Common myeloid progenitor, CD34-positive (primary cell): ENCODE results near the gene CYB5R4.

ENCODE experiments used
- CTCF ChIA-PET: fragments of 350-600 bp; sonication (Branson Sonifier 250); formaldehyde crosslinking; loops from one replicate; lab custom pipeline; 2021; ENCODE audit warnings: antibody characterized with exemption; lab: Charles Lee
- POLR2A ChIA-PET: fragments of 350-600 bp; sonication (Branson Sonifier 250); formaldehyde crosslinking; loops from one replicate; lab custom pipeline; 2021; ENCODE audit warnings: antibody characterized with exemption; lab: Charles Lee
- DNase-seq, 3 donors: peaks; one replicate each; pipeline versions ENCODE4 v3.0.0 to v3.0.0-alpha.2; 2013
- H3K27ac ChIP-seq, 2 experiments: 1 replicate in 1 of 2; 2 replicates in 1 of 2; pipeline ENCODE4 v1.7.0; 2013; ENCODE audit warnings: inconsistent platforms in 2 of 2, low read length in 2 of 2, mild to moderate bottlenecking in 2 of 2, low read depth in 1 of 2, moderate library complexity in 1 of 2; ENCODE audit not compliant: severe bottlenecking in 2 of 2, insufficient read depth in 1 of 2, poor library complexity in 1 of 2
- H3K27me3 ChIP-seq, 5 experiments: replicated peaks in 2 of 5; 1 replicate in 3 of 5; 2 replicates in 2 of 5; pipeline versions ENCODE4 v1.6.1 to v1.7.0; 2013; ENCODE audit warnings: low read length in 4 of 5, mild to moderate bottlenecking in 2 of 5, moderate library complexity in 2 of 5, inconsistent platforms in 1 of 5; ENCODE audit not compliant: insufficient read depth in 5 of 5, control insufficient read depth in 4 of 5
- H3K36me3 ChIP-seq, 4 experiments: 1 replicate in 2 of 4; 2 replicates in 2 of 4; pipeline versions ENCODE4 v1.6.1 to v1.7.0; 2013; ENCODE audit warnings: low read length in 3 of 4, control low read depth in 1 of 4, mild to moderate bottlenecking in 1 of 4; ENCODE audit not compliant: control insufficient read depth in 4 of 4, insufficient read depth in 4 of 4
- H3K4me1 ChIP-seq, 4 experiments: 1 replicate in 3 of 4; 2 replicates in 1 of 4; pipeline versions ENCODE4 v1.6.1 to v1.7.1; 2013; ENCODE audit warnings: low read length in 3 of 4, mild to moderate bottlenecking in 3 of 4, control low read depth in 1 of 4, inconsistent platforms in 1 of 4, moderate library complexity in 1 of 4; ENCODE audit not compliant: control insufficient read depth in 4 of 4, insufficient read depth in 4 of 4; ENCODE audit errors: control extremely low read depth in 1 of 4
- H3K4me3 ChIP-seq, 7 experiments: 1 replicate in 4 of 7; 2 replicates in 3 of 7; pipeline versions ENCODE4 v1.5.1 to v1.7.0; 2013; ENCODE audit warnings: mild to moderate bottlenecking in 7 of 7, low read length in 6 of 7, moderate library complexity in 6 of 7, inconsistent platforms in 2 of 7, low read depth in 2 of 7, control low read depth in 1 of 7; ENCODE audit not compliant: insufficient read depth in 4 of 7, control insufficient read depth in 1 of 7; ENCODE audit errors: extremely low read depth in 1 of 7
- H3K9me3 ChIP-seq, 5 experiments: 1 replicate in 4 of 5; 2 replicates in 1 of 5; pipeline versions ENCODE4 v1.6.1 to v1.7.1; 2013; ENCODE audit warnings: low read length in 4 of 5, mild to moderate bottlenecking in 2 of 5, inconsistent platforms in 1 of 5, low read depth in 1 of 5, moderate library complexity in 1 of 5; ENCODE audit not compliant: control insufficient read depth in 4 of 5, insufficient read depth in 2 of 5; ENCODE audit errors: control extremely low read depth in 1 of 5
- WGBS: methylation state at CpG from one replicate; pipeline ENCODE4 v1.1.5; 2013; ENCODE audit not compliant: insufficient coverage; 5-methylcytosine and 5-hydroxymethylcytosine counted together

CYB5R4 gene

DNA sequence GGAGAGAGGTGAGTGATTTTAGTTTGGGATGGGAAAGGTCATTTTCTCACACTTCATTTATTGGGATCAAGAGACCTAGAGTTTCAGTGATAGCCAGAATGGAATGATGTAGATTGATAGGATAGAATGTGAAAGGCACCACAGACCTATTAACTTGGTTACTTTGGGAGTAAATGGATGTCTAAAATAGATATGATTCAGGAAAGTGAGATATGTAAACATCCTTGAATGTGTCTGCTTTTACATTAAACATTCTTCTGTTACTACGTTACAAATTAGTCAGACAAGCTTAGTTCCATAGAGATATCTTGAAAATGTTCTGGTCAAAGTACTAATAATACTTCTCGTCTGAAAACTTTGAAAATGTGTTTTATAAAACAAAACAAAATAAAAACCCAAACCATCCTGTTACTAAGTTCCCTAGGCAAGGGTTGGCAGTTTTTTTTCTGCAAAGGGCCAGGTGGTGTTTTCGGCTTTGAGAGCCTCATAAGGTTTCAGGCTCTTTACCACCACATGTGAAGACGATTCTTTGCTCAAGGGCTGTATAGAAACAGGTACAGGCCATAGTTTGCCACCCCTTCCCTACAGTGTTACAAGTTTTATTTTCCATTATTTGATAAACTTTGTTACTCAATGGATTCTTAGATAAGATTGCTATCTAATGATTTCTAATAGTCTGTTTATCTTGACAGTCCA is 3.4 kb downstream of the CYB5R4 start:
- Histone ChIP-seq H3K27ac (no peak overlapping the region), H3K4me3 (no peak overlapping the region), H3K9me3 (peaks cover 0 to 10% (median 0%) of the 10 kb centered on the region in 5 experiments), H3K27me3 (peaks cover 0 to under 1% (median 0%) of the 10 kb centered on the region in 5 experiments), H3K4me1 (peaks cover 18 to 23% (median 20%) of the 10 kb centered on the region in 4 experiments), H3K36me3 (peaks cover 7 to 38% (median 22%) of the 10 kb centered on the region in 4 experiments)
- WGBS = 100% methylated on average over 1 of the region's 4 CpGs
- CTCF ChIA-PET = interaction anchor here (0.6 kb wide), 1 partner anchor 793 kb away, joined by 4 read pairs; no protein-coding TSS in a partner anchor
- no peak for DNase-seq
- POLR2A ChIA-PET = no interaction called here

- no peaks in the 10 kb centered on the region for H3K27me3 ChIP-seq
- POLR2A ChIA-PET = no interaction called here
- DNase-seq = no peak
- peaks cover 0 to 10% (median 0%) of the 10 kb centered on the region in 5 experiments for H3K9me3 ChIP-seq
- no peak overlapping the region for H3K27ac ChIP-seq
- H3K36me3 ChIP-seq = peaks cover 9 to 43% (median 27%) of the 10 kb centered on the region in 4 experiments
- H3K4me1 ChIP-seq = peaks cover 0 to under 1% (median 0%) of the 10 kb centered on the region in 4 experiments
- CTCF ChIA-PET = no interaction called here
- no peak overlapping the region for H3K4me3 ChIP-seq
These were observed 7.6 kb downstream of the CYB5R4 start for GRCh38 chr6:83867043-83867442.

- peaks cover 0 to 3% (median 1%) of the 10 kb centered on the region in 4 experiments for H3K4me1 ChIP-seq
- no peak overlapping the region for H3K27ac ChIP-seq
- H3K36me3 ChIP-seq = peaks cover 9 to 43% (median 27%) of the 10 kb centered on the region in 4 experiments
- CTCF ChIA-PET = no interaction called here
- H3K27me3 ChIP-seq = no peaks in the 10 kb centered on the region
- no peak overlapping the region for H3K4me3 ChIP-seq
- WGBS = 93% methylated on average over 4 of the region's 9 CpGs
- POLR2A ChIA-PET = no interaction called here
- peak; percentile 42 to 84 (median 80) for DNase-seq
- H3K9me3 ChIP-seq = peaks cover 0 to 10% (median 0%) of the 10 kb centered on the region in 5 experiments
These were observed 8.2 kb downstream of the CYB5R4 start for GRCh38 chr6:83867527-83868161.

- POLR2A ChIA-PET = no interaction called here
- WGBS = no CpG with 5 or more reads among the region's 1 CpG
- no peak for DNase-seq
- CTCF ChIA-PET = no interaction called here
- H3K4me1 ChIP-seq = peaks cover 2 to 10% (median 4%) of the 10 kb centered on the region in 4 experiments
- H3K27ac ChIP-seq = no peak overlapping the region
- no peaks in the 10 kb centered on the region for H3K27me3 ChIP-seq
- no peak overlapping the region for H3K4me3 ChIP-seq
- peaks cover 9 to 43% (median 27%) of the 10 kb centered on the region in 4 experiments for H3K36me3 ChIP-seq
- peaks cover 0 to 10% (median 0%) of the 10 kb centered on the region in 5 experiments for H3K9me3 ChIP-seq
These were observed 9.2 kb downstream of the CYB5R4 start for GRCh38 chr6:83868639-83869038.

DNA sequence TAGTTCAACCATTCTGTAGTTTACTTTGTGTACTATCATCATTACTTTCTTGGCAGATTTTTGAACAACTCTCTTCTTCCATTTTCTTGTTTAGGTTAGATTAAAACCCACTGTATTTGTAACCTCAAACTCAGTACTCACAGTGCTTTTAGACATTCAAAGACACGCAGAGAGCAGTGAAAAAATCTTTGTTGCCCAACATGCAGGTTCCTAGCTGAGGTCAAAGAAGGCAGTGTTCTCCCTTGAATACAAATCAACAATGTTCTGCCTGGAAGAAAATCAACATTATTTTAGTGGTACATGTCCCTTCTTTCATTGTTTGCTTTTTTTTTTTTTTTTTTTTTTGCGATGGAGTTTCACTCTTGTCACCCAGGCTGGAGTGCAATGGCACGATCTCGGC is 11.2 kb downstream of the CYB5R4 start:
- no peak for DNase-seq
- Histone ChIP-seq H3K27me3 (no peaks in the 10 kb centered on the region), H3K4me3 (no peak overlapping the region), H3K36me3 (peaks cover 9 to 27% (median 18%) of the 10 kb centered on the region in 4 experiments), H3K4me1 (peaks cover 4 to 25% (median 10%) of the 10 kb centered on the region in 4 experiments), H3K9me3 (peaks cover 0 to 10% (median 0%) of the 10 kb centered on the region in 5 experiments), H3K27ac (no peak overlapping the region)
- 100% methylated on average over 1 of the region's 4 CpGs for WGBS
- ChIA-PET CTCF (interaction anchor here (1.3 to 1.8 kb wide), 2 partner anchors 9 to 10 kb away, joined by 4 to 5 read pairs; partner anchors contain the start of gene CYB5R4), POLR2A (no interaction called here)

- POLR2A ChIA-PET = no interaction called here
- CTCF ChIA-PET = interaction anchor here (1.2 to 1.7 kb wide), 2 partner anchors 15 to 348 kb away, joined by 3 read pairs; no protein-coding TSS in a partner anchor
- H3K27ac ChIP-seq = no peak overlapping the region
These were observed 13.1 kb downstream of the CYB5R4 start for GRCh38 chr6:83872386-83873118.

More at GRCh38 chr6:83872386-83873118, 13.1 kb downstream of the CYB5R4 start:
- WGBS = 100% methylated on average over 1 of the region's 3 CpGs
- Histone ChIP-seq H3K36me3 (peaks cover 4 to 10% (median 7%) of the 10 kb centered on the region in 4 experiments), H3K4me1 (peaks cover 4 to 25% (median 10%) of the 10 kb centered on the region in 4 experiments), H3K9me3 (peaks cover 0 to 4% (median 0%) of the 10 kb centered on the region in 5 experiments), H3K4me3 (no peak overlapping the region), H3K27me3 (no peaks in the 10 kb centered on the region)
- DNase-seq = peak in 2 of 3 donors; percentile 30 to 40
